Stimulated activated CD8-positive, alpha-beta memory T cell treated with anti-CD3 and anti-CD28 coated beads, Interleukin-4, amount 100 ng/mL, for 24 hours (primary cell): ENCODE measurements around the gene SYT7.
A peak's percentile ranks its signal among the peaks of the same experiment; 100 is the strongest.

ENCODE experiments used
- DNase-seq: peaks from one replicate; pipeline ENCODE4 v3.0.0-alpha.2; 2020; ENCODE audit warnings: low read depth

Gene SYT7

DNA sequence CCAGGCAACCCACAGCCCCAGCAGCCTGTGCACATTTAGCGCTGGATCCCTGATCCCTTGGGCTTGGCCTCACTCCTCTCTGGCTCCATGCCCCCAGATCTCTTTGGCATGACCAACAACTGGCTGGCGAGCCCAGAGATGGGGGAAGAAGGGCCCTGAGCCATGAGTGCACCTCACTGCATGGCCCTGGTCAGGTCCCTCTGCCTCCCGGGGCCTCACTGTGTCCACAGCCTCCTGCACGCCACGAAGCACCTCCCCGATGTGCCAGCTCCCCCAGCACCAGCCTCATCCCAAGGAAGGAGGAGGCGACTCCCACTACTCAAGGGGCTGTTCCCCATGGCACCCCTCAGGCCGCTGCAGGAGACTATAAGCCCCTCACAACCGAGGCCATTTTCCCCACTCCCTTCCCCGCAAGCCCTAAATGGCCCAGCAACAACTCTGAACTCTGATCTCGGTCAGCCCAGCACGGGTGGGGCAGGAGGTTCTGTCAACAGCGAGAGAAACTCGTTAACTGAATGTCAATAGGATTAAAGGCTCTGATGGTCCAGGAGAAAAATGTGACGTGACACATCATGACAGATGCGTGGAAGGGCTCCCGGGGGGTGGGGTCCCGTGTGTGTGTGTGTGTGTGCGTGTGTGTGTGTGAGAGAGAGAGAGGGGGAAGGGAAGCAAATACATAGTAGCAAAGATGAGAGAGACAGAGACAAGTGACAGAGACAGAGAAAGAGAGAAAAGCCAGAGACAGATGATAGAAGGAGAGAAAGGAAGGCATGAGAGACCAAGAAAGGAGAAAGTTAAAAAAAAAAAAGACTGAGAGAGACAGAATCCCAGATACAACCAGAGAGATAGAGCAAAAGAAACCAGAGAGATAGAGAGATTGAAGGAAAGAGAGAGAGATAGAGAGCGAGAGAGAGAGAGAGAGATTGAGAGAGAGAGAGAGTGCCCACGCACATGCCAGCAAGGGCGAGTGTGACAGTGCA lies 28.4 kb upstream of the SYT7 start:
- no peak for DNase-seq

DNA sequence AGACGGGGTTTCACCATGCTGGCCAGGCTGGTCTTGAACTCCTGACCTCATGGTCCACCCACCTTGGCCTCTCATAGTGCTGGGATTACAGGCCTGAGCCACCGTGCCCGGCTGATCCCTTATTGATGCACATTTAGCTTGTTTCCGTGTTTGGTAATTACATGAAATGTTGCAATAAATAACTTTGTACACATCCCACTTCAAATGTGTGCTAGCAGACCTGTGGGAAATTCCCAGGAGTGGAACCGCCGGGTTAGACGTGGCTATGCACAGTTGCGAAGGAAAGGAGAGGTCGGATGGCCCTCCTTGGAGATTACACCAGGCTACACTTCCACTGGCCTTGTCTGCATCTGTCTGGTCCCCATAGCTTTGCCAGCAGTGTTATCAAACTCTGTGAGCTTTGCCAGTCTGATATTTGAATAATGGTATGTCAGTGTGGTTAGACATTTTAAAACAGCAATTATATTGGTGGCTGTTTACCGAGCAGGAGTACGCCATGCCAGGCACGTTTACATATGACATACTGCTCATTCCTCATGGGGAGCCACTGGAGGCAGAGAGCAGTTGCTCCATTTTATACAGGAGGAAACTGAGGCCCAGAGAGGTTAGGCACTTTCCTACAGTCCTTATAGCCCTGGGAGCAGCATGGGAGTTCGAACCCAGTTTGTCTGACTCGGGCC lies 27.2 kb upstream of the SYT7 start:
- no peak for DNase-seq

DNA sequence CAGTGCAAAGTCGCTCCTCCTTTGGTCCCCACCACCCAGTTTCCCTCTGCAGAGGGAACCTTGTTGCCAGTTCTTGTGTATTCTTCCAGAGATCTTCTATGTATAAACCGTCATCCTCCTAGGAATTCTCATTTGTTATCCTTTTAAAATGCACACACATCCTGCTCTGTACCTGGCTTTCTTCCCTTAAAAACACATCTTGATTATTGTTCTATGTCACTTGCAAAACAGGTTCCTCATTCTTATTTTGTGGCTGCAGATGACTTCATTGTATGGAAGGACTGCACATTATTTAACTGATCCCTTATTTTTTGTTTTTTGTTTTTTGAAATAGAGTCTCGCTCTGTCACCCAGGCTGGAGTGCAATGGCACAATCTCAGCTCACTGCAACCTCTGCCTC lies 26.6 kb upstream of the SYT7 start:
- no peak for DNase-seq

DNA sequence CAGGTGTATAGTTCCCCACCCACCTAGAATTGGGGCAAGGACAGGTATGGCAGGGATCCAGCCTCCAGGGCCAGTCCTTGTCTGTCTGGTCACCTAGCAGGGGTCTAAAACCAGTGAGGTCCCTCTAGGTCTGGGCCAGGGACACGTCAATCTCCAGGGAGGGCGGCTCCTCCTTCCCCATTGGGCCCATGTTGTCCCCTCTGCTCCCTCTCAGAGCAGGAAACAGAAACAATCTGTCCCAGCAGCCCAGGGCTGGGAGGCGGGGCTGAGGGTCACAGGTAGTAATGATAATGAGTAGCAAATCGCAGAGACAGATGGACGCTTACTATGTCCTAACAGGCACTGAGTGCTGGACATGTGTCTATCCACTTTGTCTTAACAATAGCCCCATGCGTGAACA lies 22.8 kb upstream of the SYT7 start:
- no peak for DNase-seq

DNA sequence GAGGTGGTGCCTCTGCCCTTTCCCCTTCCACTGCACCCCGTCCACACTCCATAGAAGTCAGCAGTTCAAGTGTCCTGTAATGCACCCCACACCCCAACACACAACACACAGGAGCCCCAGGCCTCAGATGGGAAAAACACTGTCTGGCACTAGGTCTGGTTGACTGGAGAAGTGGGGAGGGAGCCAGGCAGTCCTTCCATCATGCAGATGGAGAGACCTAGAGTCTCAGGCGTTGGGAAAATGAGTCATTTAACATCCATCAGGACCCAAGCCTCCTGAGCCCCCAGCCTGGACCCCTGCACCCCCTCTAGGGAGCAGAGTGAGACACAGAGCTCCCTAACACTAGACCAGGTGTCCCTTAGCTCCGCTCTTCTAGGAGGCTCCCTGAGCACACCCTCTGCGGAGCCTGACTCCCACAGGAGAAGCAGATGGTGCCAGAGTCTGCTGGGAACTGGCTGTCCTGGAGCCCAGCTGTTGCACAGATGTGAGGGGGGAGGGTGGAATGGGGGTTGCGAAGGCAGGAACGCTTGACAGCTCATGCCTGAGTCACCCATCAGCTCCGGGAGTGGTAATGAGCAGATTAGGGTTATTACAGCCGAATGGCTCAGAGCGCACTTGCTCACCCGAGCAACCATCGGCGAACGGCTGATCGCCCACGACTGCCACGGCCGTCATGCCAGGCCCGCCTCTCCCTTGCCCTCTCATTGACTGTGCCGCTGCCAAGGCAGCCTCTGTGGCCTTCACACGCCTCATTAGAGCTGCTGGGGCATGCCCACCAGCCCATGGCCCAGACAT lies 22.1 kb upstream of the SYT7 start:
- DNase-seq: no peak

DNA sequence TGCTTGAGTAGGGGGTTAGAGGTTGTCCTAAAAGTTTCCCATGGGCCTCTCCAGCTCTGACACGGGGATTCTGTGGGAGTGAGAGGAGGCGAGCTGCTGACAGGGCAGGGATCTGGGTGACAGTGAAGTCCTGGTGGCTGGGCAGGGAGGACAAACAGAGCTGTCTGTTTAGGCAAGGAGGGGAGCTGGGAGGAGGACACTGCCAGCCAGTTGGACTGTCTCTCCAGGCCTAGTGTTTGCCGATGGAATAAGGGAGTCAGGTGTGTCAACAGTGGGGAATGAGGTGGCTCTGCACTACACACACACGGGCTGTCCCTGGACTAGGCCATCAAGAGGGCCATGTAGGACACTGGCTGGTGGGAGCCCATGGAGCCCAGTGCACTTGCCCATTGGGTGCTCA lies 20.6 kb upstream of the SYT7 start:
- no peak for DNase-seq

DNA sequence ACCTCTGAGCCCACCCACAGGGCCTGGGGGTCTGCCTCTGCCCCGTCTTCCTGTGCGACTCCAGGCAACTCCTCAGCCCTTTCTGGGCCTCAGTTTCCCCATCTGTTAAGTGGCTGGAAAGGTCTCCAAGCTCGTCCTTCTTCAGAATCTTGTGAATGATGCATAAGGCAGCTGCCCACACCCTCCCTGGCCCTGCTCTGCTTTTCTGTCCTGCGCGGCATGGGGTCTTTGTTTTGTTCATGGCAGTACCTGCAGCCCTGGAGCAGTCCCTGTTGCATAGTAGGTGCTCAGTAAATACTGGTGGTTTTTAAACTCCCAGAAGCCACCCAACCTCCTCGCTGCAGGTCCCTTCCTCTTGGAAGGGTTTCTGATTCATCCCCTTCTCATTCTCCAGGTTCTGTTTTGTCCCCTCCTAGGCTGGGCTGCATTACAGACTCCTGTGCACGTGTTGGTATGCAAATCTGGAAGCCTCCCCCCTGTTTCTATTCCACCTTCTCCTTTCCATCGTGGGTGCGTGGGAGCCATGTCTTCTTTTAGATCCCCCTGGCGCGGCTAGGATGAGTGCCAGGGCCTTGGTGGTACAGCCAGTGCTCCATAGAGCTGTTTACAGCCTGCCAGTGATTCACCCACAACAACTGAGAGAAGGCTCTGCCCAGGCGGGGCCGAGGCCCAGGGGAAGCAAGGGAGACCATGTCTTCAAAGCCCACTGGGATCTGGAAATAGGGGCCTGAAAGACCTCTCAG lies 19.3 kb upstream of the SYT7 start:
- DNase-seq: no peak

DNA sequence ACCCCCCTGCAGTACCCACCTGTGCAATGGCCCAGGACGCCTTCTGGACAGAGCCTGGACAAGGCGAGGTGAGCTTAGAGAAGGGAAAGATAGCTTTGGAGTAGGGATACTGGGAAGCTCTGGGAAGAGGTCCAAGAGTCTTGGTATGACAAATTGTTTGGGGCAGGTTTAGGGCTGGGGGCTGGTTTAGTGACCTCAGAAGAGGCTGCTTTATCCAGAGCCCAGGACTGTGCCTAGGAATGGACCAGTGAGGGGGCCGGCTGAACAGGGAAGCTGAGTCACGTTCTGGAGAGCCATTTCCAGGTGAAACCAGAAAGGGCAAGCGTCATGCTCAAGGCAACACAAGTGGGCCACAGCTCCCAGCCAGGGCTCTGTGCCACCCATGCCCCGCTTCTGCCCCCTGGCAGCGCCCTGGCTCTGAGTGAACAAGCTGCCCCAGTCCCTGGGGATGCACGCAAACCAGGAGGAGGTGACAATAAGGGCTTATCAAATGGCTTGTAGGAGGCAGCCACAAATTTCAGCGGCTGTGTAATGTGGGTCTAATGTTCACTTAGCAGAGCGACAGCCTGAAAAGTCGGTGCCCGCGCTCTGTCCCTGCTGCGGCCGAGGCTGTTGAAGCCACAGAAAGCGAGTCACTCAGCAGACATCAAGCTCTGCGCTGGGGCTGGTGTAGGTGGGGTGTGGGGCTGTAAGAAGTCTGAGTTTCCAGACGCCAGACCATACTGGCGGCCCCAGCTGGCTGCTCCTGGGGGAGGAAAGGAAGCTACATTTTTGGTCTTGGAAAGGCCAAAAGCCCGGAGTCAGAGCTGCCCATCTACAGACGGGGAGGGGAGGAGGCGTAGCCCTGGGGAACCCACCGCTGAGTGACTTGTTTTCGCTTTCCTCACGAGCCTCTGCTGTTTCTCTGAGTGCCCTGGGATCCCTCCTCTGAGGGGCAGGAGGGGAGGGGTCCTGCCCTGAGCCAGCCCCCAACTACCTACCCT lies 18.3 kb upstream of the SYT7 start:
- DNase-seq: no peak

DNA sequence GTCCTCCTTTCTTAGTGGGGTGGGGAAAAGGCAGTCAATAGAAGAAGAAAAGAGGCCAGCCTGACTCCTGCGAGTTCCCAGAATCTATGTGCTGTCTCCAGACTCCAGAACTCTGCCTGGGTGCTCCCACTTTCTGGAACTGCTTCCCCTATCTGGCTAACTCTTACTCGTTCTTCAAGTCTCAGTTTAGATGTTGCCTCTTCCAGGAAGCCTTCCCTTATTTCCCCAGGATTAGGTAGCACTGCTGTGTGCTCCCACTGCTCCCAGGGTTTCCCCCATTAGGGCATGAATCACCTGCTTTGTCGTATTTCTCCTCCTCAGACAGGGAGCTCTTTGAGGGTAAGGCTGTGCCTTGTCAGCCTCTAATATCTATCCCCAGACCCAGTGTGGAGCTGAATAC lies 17.5 kb upstream of the SYT7 start:
- no peak for DNase-seq

DNA sequence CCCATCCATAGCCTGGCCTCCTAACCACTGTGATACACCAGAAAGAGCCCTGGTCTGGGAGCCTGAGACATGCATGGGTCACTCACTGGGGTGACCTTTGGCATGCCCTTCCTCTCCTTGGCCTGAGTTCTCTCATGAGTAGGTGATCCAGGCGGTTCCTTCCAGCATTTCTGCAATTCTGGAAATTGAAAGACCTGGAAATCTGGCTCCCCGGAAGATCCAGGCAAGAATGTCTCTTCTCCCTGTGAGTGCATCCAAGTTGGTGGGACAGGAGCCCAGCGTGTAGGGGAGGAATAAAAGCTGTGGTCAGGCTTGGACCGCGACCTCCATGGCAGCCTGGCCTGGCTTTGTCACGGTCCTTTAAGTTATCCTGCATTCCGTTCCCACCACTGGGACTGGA lies 16.1 kb upstream of the SYT7 start:
- no peak for DNase-seq

DNA sequence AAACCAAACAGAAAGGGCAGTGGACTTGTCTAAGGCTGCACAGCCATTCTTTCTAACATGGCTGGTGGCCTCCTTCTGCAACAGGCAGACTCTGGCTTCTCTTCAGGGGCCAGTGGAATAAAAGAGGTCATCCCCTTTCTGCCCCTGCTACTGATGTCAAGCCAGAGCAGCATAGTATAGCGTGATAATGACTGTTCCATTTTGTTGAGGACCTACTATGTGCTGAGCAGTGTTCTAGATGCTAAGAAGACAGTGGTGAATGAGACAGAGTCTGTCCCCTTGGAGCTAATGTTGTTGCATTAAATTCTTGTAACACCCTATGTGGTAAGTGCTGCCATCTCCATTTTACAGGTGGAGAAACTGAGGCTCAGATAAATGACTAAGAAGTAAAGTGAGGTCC lies 15.7 kb upstream of the SYT7 start:
- DNase-seq: no peak

DNA sequence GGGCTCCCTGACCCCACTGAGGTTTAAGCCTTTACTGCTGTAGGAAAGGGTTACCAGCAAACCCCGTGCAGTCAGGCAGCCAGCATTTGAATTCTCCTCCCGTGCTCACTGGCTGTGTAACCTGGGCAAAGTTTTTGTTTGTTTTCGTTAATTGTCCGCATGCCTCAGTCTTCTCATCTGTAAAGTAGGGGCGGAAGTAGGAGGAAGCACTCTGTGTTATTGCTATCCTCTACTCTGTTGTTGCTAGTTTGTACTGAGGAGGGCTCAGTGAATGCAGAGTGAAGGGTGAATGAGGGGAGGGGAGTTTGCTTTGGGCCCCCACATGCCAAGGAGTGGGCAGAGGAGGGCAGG lies 14.0 kb upstream of the SYT7 start:
- DNase-seq: no peak

DNA sequence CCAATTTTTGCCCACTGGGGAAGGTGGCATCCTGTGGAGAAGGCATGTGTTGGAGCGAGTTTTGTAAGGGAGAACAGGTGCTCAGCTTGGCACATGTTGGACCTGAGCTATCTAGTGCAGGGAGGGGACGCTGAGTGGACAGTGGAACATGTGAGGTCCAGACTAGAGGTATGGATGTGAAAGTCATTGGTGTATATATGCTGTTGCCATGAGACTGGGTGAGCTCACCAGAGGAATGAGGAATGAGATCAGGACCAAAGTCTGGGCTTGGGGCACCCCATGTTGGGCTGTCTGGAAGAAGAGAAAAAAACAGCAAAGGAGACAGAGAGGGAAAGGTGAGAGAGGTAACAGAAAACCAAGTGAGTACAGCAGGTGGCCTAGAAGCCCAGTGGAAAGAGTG lies 12.3 kb upstream of the SYT7 start:
- no peak for DNase-seq

DNA sequence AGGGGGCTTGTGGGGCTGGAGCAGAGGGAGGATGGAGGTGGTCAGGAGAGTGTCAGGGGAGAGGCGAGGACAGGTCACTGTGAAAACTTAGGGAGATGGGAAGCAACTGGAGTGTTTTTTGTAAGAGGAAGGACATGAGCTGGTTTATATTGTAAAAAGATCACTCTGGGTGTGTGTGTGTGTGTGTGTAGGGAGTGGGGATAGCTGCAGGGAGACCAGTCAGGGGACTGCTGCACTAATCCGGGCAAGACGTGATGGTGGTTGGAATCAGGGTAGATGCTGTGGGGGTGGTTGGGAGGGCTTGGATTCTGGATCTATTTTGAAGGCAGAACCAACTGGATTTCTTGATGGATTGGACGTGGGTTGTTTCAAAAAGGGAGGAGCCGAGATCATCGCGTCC lies 11.3 kb upstream of the SYT7 start:
- no peak for DNase-seq

DNA sequence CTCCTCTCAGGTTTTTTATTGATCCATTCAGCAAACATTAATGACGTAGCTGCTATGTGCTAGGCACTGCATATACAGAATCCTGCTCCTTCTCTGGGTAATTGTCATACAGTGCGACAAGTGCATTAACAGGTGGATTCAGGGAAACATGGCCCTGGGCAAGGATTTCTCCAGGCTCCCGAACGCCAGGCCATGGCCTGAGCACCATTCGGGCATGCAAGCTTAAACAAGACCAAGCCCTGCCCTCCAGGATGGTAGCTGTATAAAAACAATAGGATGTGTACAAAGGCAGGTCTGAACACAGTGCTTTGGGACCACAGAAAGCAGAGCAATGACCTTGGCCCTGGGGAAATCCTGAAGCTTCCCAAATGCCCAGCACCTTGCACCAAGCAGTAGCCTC lies 9.1 kb upstream of the SYT7 start:
- no peak for DNase-seq

DNA sequence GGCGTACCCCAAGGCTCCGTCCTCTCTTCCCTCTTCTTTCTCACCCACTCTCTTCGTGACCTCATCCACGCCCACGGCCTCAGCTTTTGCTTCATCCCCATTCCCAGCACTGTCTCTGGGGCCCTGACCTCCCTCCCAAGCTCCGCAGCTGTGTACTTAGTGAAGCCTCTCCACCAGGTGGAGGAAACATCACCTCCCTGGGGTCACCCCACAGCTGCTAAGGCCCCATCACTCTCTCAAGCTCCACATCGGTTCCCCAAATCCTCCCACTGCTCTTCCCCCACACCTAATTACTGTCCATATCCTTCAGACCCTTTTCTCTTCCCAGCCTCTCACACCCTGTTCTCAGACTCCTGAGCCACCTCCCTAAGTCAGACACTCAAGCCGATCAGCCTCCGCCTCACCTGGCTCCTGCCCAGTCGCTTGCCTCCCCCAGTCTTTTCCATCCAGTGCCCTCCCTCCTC lies 7.9 kb upstream of the SYT7 start:
- DNase-seq: no peak

DNA sequence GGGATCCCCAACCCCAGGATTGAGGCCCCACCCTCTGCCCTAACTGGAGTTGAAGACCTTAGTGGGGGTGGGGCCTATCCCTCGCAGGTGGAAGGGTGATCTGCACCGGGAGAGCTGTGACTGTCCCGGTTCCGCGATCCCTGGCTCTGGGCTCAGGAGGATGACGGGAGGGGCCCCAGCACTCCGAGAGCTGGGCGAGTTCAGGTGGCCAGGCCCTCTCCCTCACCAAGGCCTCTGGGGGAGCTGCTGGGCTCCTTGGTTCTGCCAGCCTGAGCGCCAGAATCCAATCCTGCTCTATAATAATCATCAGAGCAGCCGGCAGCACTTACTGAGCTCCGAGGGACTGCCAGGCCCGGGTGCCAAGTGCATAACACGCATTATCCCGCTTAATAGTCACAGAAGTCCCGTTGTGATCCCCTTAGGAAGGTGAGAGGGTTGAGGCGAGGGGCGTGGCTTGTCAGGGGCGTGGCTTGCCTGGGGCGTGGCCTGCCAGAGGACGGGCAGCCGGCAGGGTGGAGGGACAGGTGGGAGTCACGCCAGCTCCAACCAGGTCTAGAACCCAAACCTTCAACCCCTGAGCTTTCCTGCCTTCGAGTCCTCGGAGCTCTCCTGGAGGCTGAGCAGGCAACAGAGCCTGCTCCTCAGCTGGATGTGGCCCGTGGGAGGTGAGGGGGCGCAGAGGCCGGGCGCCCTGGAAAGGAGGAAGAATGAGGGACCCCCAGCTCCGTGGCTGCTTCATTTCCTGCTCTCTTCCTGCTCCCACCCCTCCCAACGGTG lies 7.3 kb upstream of the SYT7 start:
- peak; percentile 60 for DNase-seq

DNA sequence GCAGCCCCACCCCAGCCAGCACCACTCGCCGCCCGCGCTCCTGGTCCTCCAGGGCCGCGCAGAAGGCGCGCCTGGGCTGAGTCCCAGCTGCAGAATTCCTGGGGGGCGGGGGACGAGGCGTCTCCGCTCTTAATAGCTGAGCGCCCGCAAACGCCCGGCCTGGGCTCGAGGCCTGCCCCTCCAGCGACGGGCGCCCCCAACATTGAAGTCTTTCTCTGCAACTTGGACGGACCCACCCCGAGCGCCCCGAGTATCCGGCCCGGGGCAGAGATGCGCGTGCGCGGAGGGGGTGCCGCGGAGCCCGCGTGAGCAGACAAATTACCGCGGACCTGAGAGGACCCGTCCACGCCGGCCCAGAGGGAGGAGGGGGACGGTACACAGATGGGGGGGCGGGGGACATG lies 6.7 kb upstream of the SYT7 start:
- DNase-seq: peak; percentile 26

DNA sequence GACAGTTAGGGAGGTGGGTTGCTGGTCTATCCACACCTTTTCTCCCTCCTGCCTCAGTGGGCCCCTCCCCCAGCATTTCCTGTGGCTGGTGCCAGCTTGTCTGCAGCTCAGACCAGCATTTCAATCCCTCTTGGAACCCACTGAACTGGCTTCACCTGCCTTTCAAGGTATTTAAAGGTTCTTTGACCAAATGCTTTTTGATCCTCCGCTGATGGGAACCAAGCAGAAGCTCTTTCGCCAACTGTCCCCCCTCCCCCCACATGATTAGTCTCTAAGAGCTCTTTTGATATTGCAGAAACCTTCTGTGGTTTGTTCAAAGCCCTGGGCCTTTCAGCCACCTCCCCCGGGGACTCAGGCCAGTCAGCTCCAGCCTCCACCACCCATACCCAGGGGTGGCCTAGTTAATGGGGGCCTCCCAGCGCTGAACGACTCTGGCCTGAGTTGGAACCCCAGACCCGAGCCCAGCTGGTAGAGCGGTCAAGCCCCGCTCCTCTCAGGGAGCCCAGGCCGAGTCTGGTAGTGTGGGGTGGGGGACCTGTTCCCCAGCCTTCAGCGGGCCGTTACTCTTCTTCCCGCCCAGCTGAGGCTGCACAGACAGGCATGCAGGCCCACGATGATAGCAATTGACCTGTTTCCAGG lies 6.0 kb upstream of the SYT7 start:
- DNase-seq: no peak
